ENCODE data around the gene EML6.
A peak's percentile ranks its signal among the peaks of the same experiment; 100 is the strongest.

The EML6 gene

DNA sequence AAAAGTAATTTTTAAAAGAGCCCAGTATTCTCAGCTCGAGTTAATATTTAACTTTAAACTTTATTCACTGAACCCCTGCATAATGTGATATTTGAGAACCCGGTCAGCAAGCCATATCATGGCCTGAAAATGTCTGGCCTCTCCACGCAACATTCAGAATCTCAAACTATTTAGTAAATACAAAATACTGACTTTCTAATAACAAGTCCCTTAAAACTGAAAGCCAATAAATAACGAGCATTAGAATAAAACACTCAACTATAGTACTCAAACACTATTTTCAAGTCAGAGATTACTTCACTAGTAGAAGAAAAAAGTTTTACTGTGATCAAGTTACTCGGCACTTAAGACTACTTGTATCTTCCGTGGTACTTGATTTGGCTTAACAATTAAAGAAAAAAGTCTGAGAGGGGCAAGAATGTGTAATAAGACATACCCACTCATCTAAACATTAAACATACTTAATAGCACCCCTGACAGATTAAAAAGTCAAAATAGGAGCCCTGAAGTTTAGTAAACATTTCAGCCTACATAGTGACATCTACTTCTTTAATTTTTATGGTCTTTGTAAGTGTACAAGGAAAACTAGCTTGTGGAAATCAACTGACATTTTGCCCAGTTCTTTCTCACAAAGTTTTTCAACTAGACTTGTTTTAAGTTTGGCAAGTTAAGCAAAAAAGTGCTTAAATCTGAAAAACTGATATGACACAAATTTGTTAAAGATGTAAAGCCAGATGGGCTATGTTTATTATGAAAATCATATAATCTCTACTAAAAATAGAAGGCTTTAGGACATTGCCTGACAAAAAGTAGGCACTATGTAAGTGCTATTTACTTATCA is 288.6 kb downstream of the EML6 start:
- DNase-seq, result no peak

DNA sequence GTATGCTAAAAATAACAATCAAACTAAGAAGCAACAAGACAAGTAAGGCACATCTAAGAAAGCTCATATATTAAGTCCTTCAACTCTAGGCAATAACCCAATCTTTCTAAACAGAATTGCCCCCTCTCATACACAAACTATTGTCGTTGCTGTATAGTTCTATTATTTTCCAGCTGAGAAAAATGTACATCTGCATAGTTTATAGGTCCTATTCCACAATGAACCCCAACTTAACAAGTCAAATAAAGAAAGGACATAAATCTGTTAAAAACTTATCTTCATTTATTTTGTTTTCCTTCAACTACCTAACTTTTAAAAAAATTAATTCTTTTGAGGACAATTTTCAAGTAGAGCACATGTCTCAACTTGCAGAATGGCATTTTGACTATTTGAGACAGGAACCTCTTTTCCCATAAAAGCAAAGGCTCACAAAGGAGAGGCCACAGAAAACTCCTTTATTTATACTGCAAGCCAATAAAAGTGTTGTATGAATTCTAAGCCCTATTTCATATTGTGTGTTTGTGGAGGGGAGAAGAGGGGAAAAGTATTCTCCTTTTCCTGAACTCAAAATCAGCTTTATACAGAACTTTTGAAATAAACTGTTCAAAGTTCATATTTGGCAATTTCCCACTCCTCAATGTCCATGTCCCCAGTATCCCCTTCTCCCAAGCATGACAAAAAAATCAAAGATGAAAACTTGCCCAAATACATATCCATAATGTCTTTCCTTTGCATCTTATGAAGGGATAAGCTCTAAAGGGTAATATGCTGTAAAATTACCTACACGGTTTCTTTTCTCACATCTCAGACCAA is 289.4 kb downstream of the EML6 start:
- DNase-seq, result no peak

DNA sequence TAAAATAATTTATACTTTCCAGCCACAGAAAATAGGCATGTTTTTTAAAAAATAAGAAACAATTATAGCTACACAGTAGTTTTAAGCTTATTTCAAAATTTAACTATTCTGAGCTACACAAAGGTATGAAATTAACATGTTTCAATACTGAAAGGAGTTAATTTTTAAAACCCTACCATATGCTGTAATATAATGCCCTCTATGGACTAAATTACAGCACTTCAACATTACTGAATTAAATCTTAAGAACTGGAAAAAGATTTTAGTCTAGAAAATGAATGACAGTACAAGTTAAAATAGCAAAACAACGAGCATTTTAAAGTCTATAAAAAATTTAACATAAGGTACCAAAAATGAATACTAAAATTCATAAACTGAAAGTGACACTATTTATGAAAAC is 290.5 kb downstream of the EML6 start:
- no peak for DNase-seq

DNA sequence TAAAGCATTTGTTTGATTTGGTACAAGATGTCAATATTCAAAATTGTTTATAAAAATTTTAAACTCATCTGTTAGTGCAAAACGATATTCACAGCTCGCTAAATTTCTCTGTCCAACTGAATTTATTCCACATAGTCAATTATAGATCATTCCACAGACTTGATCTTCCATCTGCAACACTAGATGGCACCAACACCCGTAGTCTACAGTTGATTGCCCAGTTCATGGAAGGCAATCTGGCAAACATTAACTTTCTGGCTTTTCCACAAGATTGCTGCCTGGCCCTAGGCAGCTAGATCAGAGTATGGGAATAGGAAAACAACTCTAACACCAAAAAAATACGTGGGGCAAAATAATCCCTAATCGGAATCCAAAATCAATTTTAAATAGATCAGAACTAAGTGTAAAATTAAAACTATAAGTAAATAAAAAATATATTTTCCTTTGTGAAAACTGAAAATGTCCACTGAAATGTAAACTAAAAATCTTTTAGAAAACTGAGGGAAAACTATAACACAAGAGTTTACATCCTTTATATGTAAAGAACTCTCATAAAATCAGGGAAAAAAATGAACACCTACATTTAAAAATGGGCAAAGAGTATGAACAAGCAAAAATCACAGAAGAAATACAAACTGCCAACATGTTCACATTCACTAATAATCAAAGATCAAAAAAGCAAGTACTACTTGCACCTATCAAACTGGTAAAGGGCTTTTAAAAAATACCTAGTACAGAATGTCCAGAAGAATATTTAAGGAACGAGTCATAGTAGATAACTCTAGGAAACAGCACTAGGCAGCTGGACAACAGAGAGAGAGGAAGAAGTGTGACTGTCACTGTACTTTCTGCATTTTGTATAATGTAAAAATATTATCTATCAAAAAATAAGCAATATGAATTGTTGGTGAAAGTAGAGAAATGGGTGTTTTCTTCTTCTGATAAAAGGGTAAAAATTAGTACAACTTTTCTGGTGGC is 291.8 kb downstream of the EML6 start:
- DNase-seq, result peak; percentile 76

DNA sequence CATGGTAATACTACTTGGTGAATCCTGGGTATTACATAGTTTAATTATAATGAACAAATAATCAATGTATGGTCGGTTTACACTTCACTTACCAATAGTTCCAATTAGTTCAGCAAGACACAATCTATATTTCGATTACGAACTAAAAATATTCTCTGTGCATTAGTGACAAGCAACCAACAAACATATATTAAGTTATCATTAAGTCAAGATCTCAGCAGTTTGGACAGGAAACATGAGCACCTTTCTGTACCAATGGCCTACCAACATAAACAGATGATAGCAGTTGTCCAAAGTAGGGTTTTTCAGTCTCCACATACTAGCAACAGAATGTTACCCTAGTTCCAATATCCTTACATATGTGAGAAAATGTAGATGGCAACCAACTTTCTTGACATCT is 294.0 kb downstream of the EML6 start:
- no peak for DNase-seq

DNA sequence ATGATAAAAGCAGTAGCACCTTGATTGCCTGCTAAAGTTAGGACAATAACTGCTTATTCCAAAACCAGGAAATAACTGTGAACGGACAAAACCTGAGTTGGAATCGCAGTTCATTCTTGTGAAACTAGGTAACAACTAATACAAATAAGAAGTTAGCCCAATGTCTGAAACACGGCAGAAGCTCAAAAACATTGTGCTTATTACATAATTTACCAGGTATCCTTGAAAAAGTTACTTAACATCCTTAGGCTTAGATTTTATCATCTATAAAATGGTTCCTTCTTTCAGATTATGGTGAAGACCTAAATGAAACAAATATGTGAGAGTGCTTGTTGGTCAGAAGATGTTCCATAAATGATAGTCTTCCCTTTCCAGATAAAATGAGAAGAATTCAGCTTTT is 294.4 kb downstream of the EML6 start:
- DNase-seq, result no peak

DNA sequence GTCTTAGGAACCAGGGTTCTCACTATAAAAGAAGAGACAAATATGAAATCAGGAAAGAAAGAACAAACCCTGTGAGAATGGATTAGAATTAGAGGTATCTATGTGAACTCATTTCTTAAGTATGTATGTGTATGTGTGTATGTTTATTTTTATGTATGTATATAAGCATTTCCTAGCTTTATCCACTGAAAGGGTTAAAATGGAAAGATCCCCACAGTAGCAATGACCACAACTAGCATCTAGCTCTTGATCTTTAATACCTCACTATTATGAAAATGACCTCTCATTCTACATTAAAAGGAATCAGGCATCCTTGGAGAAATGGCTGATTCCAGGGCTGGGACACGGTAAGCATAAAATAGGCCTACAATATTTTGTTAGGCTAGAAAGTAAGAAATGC is 295.2 kb downstream of the EML6 start:
- no peak for DNase-seq

DNA sequence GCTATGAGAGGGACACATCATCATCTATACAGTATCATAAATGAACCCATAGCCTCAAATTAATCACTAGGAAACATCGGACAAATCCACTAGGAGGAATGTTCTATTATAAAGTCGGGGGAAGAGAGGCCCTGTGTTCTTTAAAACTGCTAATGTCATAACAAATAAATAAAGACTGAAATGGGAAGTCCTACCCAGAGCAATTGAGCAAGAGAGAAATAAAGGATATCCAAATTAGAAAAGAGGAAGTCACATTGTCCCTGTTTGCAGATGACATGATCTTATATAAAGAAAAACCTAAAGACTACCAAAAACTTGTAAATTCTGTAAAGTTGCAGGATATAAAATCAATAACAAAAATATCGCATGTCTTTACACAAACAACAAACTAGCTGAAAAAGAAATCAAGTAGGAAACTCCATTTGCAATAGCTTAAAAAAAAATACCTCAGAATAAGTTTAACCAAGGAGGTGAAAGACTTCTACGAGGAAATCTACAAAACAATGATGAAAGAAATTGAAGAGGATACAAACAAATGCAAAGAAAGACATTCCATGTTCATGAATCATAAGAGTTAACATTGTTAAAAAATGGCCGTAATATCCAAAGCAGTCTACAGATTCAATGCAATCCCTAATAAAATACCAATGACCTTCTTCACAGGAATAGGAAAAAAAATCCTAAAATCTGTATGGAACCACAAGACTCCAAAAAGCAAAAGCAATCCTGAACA is 296.2 kb downstream of the EML6 start:
- peak; percentile 24 for DNase-seq
